ENCODE data around the gene GDI2.
A peak's percentile ranks its signal among the peaks of the same experiment; 100 is the strongest.
"Not testable (repeated sequence)": the region's sequence is repeated elsewhere in the genome, so short reads cannot be mapped to it uniquely, and the experiment has no call there.

Gene GDI2

DNA sequence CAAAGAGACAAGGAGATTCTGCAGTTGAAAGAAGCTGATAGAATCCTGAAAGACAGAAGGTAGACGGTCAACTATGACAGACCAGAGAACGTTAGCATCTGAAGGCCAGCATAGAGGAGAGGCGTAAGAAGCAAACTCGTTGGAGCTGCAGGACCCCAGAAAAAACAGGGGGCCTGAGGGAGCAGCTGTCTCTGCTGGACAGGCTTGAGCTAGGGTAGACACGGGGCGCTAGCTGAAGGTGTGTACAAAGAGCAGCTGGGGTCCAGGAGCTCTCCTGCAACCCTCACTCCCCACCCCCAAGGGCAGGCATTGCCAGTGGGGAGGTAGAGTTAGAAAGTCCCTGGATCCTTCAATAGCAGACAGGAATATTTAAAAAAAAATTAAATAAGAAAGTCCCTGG lies 14.6 kb upstream of the GDI2 start:
- Histone ChIP-seq H3K27ac (ENCODE audit: low read length) (no peak overlapping the region), H3K4me1 (ENCODE audit: control insufficient read depth, insufficient read depth, low read length) (no peaks in the 10 kb centered on the region)

DNA sequence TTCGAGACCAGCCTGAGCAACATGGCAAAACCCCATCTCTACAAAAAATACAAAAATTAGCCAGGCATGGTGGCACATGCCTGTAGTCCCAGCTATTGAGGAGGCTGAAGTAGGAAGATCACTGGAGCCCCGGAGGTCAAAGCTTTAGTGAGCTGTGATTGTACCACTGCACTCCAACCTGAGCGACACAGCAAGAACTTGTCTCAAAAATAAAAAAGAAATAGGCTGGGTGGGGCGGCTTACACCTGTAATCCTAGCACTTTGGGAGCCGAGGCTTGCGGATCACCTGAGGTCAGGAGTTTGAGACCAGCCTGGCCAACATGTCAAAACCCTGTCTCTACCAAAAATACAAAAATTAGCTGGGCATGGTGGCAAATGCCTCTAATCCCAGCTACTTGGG lies 13.3 kb upstream of the GDI2 start:
- not testable (repeated sequence) for H3K9ac ChIP-seq (ENCODE audit: low read length in 2 of 2); H3K27me3 ChIP-seq (ENCODE audit: control insufficient read depth in 1 of 2, insufficient read depth in 2 of 2, low read length in 2 of 2); H3K4me3 ChIP-seq (ENCODE audit: low read length in 2 of 2); H3K4me1 ChIP-seq (ENCODE audit: control insufficient read depth, insufficient read depth, low read length); H3K9me3 ChIP-seq (ENCODE audit: control insufficient read depth in 2 of 2, low read length in 2 of 2); H3K27ac ChIP-seq (ENCODE audit: low read length); H3K36me3 ChIP-seq (ENCODE audit: control insufficient read depth in 2 of 2, insufficient read depth in 2 of 2, low read length in 2 of 2)

More for the DNA sequence above, 14.6 kb upstream of the GDI2 start:
- H3K9ac ChIP-seq (ENCODE audit: low read length in 2 of 2) = no peak overlapping the region
- no peaks in the 10 kb centered on the region for H3K9me3 ChIP-seq (ENCODE audit: control insufficient read depth in 2 of 2, low read length in 2 of 2)
- no peaks in the 10 kb centered on the region for H3K36me3 ChIP-seq (ENCODE audit: control insufficient read depth in 2 of 2, insufficient read depth in 2 of 2, low read length in 2 of 2)
- H3K4me3 ChIP-seq (ENCODE audit: low read length in 2 of 2) = no peak overlapping the region
- no peaks in the 10 kb centered on the region for H3K27me3 ChIP-seq (ENCODE audit: control insufficient read depth in 1 of 2, insufficient read depth in 2 of 2, low read length in 2 of 2)

DNA sequence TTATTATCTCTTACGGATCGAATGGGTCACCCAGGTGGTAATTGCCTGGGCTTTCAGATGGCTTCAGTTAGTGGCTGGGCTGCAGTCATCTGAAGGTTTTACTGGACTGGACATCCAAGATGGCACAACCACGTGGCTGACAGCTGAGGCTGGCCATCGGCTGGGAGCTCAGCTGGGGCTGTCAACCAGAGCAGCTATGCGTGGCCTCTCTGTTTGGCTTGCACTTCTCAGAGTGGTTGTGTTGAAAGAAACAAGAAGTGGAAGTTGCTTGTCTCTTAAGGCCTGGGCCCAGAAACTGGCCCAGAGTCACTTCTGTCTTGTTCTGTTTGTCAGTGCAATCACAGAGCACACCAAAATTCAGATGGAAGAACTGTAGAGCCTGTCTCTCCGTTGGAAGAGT lies 5.7 kb upstream of the GDI2 start:
- H3K4me1 ChIP-seq (ENCODE audit: control insufficient read depth, insufficient read depth, low read length) = peaks cover 3% of the 10 kb centered on the region
- H3K36me3 ChIP-seq (ENCODE audit: control insufficient read depth in 2 of 2, insufficient read depth in 2 of 2, low read length in 2 of 2) = no peaks in the 10 kb centered on the region
- H3K4me3 ChIP-seq (ENCODE audit: low read length in 2 of 2) = no peak overlapping the region
- no peak overlapping the region for H3K27ac ChIP-seq (ENCODE audit: low read length)
- no peaks in the 10 kb centered on the region for H3K9me3 ChIP-seq (ENCODE audit: control insufficient read depth in 2 of 2, low read length in 2 of 2)
- H3K9ac ChIP-seq (ENCODE audit: low read length in 2 of 2) = no peak overlapping the region
- no peaks in the 10 kb centered on the region for H3K27me3 ChIP-seq (ENCODE audit: control insufficient read depth in 1 of 2, insufficient read depth in 2 of 2, low read length in 2 of 2)

DNA sequence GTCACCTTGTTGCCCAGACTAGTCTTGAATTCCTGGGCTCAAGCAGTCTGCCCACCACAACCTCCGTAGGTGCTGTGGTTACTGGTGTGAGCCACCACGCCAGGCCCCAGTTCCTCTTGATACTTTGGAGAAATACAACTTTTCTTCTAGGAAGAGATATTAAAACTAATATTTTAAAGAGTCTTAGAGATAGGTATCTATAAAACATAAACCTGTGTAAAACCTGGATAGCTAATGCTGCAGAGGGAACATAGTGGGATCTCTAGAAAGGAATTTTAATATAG lies 4.8 kb upstream of the GDI2 start:
- no peaks in the 10 kb centered on the region for H3K36me3 ChIP-seq (ENCODE audit: control insufficient read depth in 2 of 2, insufficient read depth in 2 of 2, low read length in 2 of 2)
- H3K9me3 ChIP-seq (ENCODE audit: control insufficient read depth in 2 of 2, low read length in 2 of 2) = no peaks in the 10 kb centered on the region
- H3K4me1 ChIP-seq (ENCODE audit: control insufficient read depth, insufficient read depth, low read length) = peaks cover 5% of the 10 kb centered on the region
- H3K27me3 ChIP-seq (ENCODE audit: control insufficient read depth in 1 of 2, insufficient read depth in 2 of 2, low read length in 2 of 2) = no peaks in the 10 kb centered on the region
- H3K4me3 ChIP-seq (ENCODE audit: low read length in 2 of 2) = no peak overlapping the region
- H3K27ac ChIP-seq (ENCODE audit: low read length) = no peak overlapping the region
- no peak overlapping the region for H3K9ac ChIP-seq (ENCODE audit: low read length in 2 of 2)

DNA sequence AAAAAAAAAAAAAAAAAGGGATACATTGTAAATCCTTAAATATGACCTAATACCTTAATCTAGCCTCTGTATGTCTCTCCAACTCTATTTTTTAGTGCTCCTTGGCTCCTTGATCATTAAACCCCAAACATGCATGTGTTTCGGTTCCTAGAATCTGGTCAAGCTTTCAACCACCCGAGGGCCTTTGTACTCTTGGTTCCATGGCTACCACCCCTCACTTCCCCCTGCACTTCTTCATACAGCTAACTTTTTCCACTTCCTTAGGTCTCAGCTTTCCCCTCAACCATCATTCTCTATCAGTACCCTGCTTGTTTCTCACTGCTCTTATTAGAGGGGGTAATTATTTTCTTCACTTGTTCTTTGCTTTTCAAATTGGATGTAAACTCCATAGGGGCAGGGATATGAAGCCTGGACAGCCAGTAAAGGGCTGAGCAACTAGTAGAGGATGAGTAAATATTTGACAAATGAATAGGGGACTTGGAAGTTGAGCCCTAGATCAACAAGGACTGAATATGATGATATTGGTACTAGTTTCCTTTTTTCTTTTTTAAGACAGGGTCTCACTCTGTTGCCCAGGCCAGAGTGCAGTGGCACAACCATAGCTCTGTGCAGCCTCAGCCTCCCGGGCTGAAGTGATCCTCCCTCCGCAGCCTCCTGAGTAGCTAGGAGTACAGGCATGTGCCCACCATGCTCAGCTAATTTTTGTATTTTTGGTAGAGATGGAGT lies 4.3 kb upstream of the GDI2 start:
- Histone ChIP-seq H3K36me3 (ENCODE audit: control insufficient read depth in 2 of 2, insufficient read depth in 2 of 2, low read length in 2 of 2) (no peaks in the 10 kb centered on the region), H3K9ac (ENCODE audit: low read length in 2 of 2) (no peak overlapping the region), H3K9me3 (ENCODE audit: control insufficient read depth in 2 of 2, low read length in 2 of 2) (no peaks in the 10 kb centered on the region), H3K4me3 (ENCODE audit: low read length in 2 of 2) (no peak overlapping the region), H3K27ac (ENCODE audit: low read length) (no peak overlapping the region), H3K27me3 (ENCODE audit: control insufficient read depth in 1 of 2, insufficient read depth in 2 of 2, low read length in 2 of 2) (no peaks in the 10 kb centered on the region), H3K4me1 (ENCODE audit: control insufficient read depth, insufficient read depth, low read length) (peaks cover 5% of the 10 kb centered on the region)

DNA sequence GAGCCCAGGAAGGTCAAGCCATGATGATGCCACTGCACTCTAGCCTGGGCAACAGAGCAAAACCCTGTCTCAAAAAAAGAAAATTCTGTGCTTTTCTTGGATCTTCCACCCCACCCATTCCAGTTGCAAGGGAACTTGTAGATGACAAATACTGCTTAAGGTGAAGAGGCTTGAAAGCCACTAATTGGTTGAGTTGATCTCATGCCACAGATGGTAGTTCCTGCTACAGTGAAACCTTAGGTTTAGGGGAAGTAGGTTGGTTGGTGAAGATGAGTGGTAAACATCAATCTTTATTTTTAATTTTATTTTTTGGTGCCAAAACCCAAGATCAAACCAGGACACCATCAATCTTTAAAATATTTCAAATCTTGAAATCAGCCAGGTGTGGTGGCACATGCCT lies 2.9 kb upstream of the GDI2 start:
- no peaks in the 10 kb centered on the region for H3K27me3 ChIP-seq (ENCODE audit: control insufficient read depth in 1 of 2, insufficient read depth in 2 of 2, low read length in 2 of 2)
- H3K9ac ChIP-seq (ENCODE audit: low read length in 2 of 2) = no peak overlapping the region
- no peak overlapping the region for H3K4me3 ChIP-seq (ENCODE audit: low read length in 2 of 2)
- H3K36me3 ChIP-seq (ENCODE audit: control insufficient read depth in 2 of 2, insufficient read depth in 2 of 2, low read length in 2 of 2) = no peaks in the 10 kb centered on the region
- H3K9me3 ChIP-seq (ENCODE audit: control insufficient read depth in 2 of 2, low read length in 2 of 2) = no peaks in the 10 kb centered on the region
- H3K4me1 ChIP-seq (ENCODE audit: control insufficient read depth, insufficient read depth, low read length) = peaks cover 14% of the 10 kb centered on the region
- no peak overlapping the region for H3K27ac ChIP-seq (ENCODE audit: low read length)

DNA sequence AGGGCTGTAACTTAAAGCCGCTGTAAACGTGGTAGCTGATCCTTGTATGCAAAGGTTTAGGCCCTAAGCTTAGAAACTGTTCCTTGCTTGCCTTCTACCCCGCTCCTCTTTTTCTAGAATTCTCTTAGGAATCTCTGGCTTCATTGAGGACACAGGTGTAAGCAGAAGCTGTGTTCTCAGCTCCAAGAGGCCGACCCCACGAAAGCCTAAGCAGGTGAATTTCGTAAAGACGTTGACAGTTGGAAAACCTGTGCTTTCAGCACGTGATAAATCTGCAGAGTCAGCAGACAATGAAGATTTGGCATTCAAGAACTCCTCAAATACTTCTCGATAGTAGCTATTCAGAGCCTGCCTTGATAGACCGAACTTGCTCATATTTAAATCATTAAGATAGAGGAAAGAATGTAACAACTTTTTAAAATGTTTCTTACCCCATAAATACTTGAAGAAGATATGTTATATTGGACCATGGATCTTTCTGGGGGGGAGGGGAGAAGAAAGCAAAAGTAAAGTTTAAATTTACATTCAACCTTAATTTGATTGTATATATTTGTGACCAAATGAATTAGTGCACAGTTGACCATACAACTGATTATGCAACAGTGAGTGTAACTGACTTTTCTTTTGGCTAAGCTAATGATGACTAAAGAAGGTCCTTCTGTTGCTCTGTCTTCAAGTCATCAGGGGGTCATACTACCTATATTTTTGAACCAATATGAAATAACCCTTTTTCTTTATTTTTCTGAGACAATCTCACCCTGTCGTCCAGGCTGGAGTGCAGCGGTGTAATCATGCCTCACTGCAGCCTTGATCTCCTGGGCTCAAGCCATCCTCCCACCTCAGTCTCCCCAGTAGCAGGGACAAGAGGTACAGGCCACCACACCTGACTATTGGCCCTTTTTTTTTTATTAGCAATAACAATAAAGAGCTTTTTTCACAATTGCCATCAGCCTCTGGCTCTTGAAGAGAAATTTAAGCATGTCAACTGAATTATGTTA lies 1.2 kb upstream of the GDI2 start:
- H3K4me3 ChIP-seq (ENCODE audit: low read length in 2 of 2) = peak overlapping the region; percentile 87 to 91
- no peaks in the 10 kb centered on the region for H3K9me3 ChIP-seq (ENCODE audit: control insufficient read depth in 2 of 2, low read length in 2 of 2)
- no peaks in the 10 kb centered on the region for H3K27me3 ChIP-seq (ENCODE audit: control insufficient read depth in 1 of 2, insufficient read depth in 2 of 2, low read length in 2 of 2)
- peak overlapping the region; percentile 92 for H3K27ac ChIP-seq (ENCODE audit: low read length)
- peaks cover 20% of the 10 kb centered on the region for H3K4me1 ChIP-seq (ENCODE audit: control insufficient read depth, insufficient read depth, low read length)
- peak overlapping the region; percentile 84 to 97 for H3K9ac ChIP-seq (ENCODE audit: low read length in 2 of 2)
- H3K36me3 ChIP-seq (ENCODE audit: control insufficient read depth in 2 of 2, insufficient read depth in 2 of 2, low read length in 2 of 2) = no peaks in the 10 kb centered on the region

DNA sequence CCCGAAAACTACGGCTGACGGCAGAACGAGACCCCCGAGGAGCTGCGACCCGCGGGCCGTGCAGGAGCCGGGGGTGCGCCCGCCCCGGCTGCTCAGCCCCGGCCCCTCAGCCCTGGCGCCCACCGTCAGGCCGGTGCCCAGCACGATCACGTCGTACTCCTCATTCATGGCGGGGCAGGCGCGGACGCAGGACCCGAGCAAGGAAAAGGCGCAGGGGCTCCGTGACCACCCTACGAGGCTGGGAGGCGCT lies 218 bp downstream of the GDI2 start:
- Histone ChIP-seq H3K27ac (ENCODE audit: low read length) (peak overlapping the region; percentile 92), H3K27me3 (ENCODE audit: control insufficient read depth in 1 of 2, insufficient read depth in 2 of 2, low read length in 2 of 2) (no peaks in the 10 kb centered on the region), H3K4me1 (ENCODE audit: control insufficient read depth, insufficient read depth, low read length) (peaks cover 20% of the 10 kb centered on the region), H3K9ac (ENCODE audit: low read length in 2 of 2) (peak overlapping the region; percentile 91 to 95), H3K9me3 (ENCODE audit: control insufficient read depth in 2 of 2, low read length in 2 of 2) (no peaks in the 10 kb centered on the region), H3K36me3 (ENCODE audit: control insufficient read depth in 2 of 2, insufficient read depth in 2 of 2, low read length in 2 of 2) (no peaks in the 10 kb centered on the region), H3K4me3 (ENCODE audit: low read length in 2 of 2) (peak overlapping the region; percentile 83 to 91)

DNA sequence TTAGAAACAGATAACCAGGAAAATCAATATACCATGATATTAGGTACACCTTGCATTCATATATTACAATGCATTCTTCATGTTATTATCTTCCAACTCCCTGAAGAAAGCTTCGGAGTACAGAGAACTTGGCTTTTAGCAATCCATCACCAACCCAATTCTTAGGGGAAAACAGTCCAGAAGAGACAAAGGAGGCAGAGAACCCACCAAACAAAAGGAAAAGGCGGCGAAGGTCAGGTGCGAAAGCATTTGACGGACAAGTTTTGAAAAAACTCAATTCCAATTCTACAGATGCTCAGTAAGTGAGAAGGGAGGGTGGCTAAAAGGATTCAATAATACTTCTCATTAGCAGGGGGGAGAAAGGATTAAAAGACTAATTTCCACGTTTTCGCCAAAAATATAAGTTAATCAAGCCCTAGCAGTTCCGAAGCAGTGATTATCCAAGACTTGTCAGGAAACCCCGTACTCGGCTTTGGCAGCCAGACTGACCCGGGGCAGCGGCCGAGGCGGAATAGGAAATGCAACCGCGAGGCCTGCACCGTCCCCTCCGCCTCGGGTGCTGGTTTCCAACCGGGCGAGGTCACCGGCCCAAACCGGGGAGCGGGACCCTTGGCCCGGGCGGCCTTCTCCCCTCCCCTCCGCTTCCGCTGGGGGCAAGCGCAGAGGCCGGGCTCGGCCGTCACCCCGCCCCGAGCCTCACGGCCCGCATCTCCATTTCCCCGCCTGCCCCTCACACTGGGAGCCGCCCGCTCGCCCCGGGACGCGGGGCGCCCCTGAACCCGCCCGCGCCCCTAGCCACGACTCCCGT lies 747 bp downstream of the GDI2 start:
- peaks cover 20% of the 10 kb centered on the region for H3K4me1 ChIP-seq (ENCODE audit: control insufficient read depth, insufficient read depth, low read length)
- no peaks in the 10 kb centered on the region for H3K36me3 ChIP-seq (ENCODE audit: control insufficient read depth in 2 of 2, insufficient read depth in 2 of 2, low read length in 2 of 2)
- no peaks in the 10 kb centered on the region for H3K27me3 ChIP-seq (ENCODE audit: control insufficient read depth in 1 of 2, insufficient read depth in 2 of 2, low read length in 2 of 2)

DNA sequence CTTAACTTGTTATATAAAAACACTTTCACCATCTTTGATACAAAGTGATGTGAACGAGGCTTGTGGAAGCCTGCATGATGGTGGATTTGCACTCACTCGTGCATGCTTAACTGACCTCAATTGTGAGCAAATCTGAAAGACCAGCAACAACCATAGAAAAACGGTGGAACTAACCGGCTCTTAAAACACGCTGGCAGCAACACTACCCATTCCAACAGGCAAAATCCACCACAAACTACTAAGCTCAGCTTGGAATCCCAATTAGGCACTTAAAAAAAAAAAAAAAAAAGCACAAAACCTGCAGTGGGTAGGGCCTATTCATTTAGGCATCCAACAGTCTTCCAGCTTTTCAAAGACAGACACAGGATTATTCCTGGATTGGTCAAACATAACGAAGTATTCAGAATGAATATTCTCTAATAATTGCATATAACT lies 1.8 kb downstream of the GDI2 start:
- Histone ChIP-seq H3K4me1 (ENCODE audit: control insufficient read depth, insufficient read depth, low read length) (peaks cover 20% of the 10 kb centered on the region), H3K4me3 (ENCODE audit: low read length in 2 of 2) (peak overlapping the region; percentile 31 to 91), H3K27ac (ENCODE audit: low read length) (no peak overlapping the region), H3K27me3 (ENCODE audit: control insufficient read depth in 1 of 2, insufficient read depth in 2 of 2, low read length in 2 of 2) (no peaks in the 10 kb centered on the region), H3K9me3 (ENCODE audit: control insufficient read depth in 2 of 2, low read length in 2 of 2) (no peaks in the 10 kb centered on the region), H3K36me3 (ENCODE audit: control insufficient read depth in 2 of 2, insufficient read depth in 2 of 2, low read length in 2 of 2) (no peaks in the 10 kb centered on the region), H3K9ac (ENCODE audit: low read length in 2 of 2) (peak overlapping the region; percentile 29 to 95)

More for the DNA sequence above, 747 bp downstream of the GDI2 start:
- no peaks in the 10 kb centered on the region for H3K9me3 ChIP-seq (ENCODE audit: control insufficient read depth in 2 of 2, low read length in 2 of 2)
- H3K4me3 ChIP-seq (ENCODE audit: low read length in 2 of 2) = peak overlapping the region; percentile 83 to 91
- peak overlapping the region; percentile 91 to 95 for H3K9ac ChIP-seq (ENCODE audit: low read length in 2 of 2)
- H3K27ac ChIP-seq (ENCODE audit: low read length) = peak overlapping the region; percentile 92
